GM19468 (cell line): ENCODE data around the gene ANKRD13A.
"Not testable (repeated sequence)": the region's sequence is repeated elsewhere in the genome, so short reads cannot be mapped to it uniquely, and the experiment has no call there.

Experiments
- ATAC-seq: cut with Tn5 transposase; IDR thresholded peaks from one replicate; pipeline ENCODE4 v1.9.1; 2021; ENCODE audit warnings: mild to moderate bottlenecking, moderate library complexity, moderate number of reproducible peaks; ENCODE audit not compliant: unreplicated experiment; ENCODE audit errors: extremely low read depth

ANKRD13A gene

DNA sequence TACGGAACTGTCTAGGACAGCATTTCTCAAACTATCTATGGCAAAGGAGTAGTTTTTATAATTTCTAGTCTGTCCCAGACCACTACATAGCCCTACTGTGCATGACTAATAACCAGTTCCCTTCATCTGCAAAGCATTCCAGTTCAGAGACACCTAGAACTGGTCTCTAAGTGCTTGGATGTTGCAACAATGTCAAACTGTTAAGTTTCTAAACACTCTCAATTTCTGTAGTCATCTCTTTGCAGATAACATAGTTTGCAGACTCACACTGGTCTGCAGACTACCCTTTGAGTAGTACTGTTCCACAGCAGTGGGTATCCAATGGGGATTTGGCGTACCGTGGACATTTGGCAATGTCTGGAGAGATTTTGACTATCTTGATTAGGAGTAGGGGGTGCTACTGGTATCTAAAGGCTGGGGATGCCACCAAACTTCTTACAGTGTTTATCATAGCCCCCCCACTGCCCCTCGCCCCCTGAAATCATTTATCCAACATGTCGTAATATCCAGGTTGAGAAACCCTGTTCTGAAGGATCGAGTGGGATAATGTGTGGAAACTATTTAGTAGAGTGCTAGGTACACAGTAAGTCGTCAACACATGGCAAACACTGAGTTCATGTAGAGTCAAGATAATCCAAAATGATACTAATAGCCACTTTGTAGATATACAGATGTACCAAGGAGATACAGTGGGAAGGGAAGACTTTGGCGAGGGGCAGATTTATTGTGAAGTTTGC is 47.4 kb downstream of the ANKRD13A start:
- ATAC-seq, result no peak

DNA sequence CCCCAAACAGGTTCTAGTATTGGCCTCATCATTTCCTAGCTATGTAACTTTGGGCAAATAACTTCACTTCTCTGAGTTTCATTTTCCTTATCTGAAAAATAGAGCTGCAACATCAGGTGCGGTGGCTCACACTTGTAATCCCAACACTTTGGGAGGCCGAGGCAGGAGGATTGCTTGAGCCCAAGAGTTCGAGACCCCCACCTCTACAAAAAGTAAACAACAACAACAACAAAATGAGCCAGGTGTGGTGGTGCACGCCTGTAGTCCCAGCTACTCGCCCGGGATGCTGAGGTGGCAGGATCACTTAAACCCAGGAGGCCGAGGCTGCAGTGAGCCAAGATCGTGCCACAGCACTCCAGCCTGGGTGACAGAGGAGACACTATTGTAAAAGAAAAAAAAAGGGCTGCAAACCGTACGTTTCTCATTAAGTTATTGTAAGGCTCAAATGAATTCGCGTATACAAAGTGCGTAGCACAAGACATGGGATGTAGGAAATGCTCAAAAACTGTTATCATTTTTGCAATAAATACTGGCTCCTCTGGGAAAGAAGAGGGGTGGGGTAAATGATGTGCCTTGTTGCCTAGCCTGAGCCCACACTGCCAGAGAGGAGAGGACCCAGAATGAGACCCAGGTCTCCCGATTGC is 48.2 kb downstream of the ANKRD13A start:
- ATAC-seq, result no peak

DNA sequence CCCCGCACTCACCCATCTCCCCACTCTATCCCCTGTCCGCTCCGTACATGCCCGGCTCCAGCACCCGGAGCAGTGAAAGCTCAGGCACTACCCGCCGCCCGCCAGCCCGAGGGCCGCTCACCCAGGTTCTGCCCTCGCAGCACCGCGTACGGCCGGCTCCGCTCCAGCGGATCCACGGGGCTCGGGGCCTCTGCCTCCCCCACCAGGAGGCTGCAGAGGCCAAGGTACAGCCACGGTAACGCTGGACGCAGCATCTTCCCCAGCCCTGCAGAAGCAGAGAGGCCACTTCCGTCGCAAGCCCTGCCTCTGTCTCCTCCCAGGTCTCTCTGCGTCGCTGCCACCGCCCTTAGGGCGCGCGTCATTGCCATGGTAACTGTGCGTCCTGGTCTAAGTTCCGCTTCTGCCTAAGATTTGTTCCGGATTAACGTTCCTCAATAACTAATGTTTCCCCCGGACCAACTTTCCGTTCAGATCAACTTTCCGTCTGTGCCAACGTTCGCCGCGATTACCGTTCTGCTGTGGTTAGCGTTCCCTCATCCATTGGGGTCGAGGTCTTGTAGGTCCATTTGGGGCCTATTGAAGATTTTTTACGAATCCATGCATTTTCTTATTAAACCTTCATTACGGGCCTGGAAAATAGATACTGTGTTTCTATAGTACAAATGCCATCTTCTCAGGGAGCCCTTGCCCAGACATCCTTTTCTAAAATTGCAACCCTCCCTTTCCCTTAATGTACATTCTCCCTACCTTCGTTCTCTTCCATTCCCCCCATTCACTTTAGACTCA is 49.2 kb downstream of the ANKRD13A start, which contains the start of gene C12orf76:
TSS of gene C12orf76 (minus strand) at position 281 of the 786 bp plus-strand sequence. CDS start at position 254, 27 bp downstream.
- peak; percentile 97 for ATAC-seq

DNA sequence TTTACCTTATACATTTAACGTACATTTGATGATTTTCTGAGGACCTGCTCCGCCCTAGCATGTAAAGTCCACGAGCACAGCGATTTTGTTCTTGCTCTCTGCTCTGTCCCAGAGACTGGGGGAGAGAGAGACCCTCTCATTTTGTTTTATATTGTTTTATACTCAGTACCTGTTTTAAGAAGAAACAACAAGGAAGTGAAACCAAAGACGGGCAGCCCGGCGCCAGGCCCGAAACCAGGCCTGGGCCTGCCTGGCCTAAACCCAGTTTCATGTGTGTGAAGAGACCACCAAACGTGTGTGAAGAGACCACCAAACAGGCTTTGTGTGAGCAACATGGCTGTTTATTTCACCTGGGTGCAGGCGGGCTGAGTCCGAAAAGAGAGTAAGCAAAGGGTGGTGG is 49.8 kb downstream of the ANKRD13A start:
- not testable (repeated sequence) for ATAC-seq

DNA sequence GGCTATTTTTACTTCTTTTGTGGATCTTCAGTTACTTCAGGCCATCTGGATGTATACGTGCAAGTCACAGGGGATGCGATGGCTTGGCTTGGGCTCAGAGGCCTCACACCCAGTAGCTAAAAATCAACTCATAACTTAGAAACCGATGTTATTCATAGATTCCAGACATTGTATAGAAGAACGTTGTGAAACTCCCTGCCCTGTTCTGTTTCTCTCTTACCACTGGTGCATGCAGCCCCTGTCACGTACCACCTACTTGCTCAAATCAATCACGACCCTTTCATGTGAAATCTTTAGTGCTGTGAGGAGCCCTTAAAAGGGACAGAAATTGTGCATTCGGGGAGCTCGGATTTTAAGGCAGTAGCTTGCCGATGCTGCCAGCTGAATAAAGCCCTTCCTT is 50.4 kb downstream of the ANKRD13A start:
- not testable (repeated sequence) for ATAC-seq

DNA sequence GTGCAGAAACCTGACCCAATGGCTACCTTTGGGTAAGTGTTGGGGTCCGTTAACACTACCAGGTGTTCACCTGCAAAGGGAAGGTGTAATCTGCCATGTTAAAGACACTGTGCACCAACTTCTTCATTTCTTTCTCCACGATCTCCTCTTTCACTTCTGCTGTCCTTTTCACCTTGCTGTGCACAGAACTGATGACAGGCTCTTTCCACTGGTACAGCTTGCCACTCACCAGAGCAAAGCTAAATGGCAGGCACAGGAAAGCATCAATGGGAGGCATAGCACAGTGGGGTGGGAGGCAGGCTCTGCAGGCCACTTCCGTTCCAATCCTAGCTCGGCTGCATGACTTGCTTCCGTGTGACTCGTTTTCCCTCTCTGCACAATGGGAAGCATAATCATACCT is 51.7 kb downstream of the ANKRD13A start:
- no peak for ATAC-seq

DNA sequence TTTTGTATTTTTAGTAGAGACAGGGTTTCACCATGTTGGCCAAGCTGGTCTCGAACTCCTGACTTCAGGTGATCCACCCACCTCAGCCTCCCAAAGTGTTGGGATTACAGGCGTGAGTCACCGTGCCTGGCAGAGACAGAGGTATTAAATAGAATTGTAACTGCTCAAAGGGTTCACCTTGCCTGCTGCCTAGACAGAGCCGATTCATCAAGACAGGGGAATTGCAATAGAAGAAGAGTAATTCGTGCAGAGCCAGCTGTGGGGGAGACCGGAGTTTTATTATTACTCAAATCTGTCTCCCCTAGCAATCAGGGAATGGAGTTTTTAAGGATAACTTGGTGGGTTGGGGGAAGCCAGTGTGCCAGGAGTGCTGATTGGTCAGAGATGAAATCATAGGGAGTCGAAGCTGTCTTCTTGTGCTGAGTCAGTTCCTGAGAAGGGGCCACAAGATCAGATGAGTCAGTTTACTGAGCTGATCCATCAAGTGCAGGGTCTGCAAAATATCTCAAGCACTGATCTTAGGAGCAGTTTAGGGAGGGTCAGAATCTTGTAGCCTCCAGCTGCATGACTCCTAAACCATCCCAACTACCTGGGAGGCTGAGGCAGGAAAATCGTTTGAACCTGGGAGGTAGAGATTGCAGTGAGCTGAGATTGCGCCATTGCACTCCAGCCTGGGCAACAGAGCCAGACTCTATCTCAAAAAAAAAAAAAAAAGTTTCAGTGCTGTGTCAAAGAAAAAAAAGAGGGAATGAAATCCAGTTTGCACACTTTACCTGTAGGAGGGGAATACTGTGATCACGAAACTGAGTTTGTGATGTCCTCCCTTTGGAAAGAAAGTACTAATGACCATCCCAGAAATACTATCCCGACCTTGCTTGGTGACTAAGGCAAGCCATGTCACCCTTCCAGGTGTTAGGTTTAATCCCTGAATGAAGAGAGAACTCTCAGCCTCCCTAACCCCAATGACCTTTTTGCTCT is 56.4 kb downstream of the ANKRD13A start:
- not testable (repeated sequence) for ATAC-seq

DNA sequence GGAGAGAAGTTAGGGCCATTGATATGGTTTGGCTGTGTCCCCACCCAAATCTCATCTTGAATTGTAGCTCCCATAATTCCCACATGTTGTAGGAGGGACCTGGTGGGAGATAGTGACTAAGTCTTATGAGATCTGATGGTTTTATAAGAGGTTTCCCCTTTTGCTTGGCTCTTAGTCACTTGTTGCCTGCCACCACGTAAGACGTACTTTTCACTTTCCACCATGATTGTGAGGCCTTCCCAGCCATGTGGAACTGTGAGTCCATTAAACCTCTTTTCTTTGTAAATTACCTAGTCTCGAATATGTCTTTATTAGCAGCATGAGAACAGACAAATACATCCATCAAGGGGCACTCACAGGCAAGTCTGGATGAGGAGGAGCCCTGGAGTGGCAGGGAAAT is 57.4 kb downstream of the ANKRD13A start:
- ATAC-seq, result not testable (repeated sequence)

DNA sequence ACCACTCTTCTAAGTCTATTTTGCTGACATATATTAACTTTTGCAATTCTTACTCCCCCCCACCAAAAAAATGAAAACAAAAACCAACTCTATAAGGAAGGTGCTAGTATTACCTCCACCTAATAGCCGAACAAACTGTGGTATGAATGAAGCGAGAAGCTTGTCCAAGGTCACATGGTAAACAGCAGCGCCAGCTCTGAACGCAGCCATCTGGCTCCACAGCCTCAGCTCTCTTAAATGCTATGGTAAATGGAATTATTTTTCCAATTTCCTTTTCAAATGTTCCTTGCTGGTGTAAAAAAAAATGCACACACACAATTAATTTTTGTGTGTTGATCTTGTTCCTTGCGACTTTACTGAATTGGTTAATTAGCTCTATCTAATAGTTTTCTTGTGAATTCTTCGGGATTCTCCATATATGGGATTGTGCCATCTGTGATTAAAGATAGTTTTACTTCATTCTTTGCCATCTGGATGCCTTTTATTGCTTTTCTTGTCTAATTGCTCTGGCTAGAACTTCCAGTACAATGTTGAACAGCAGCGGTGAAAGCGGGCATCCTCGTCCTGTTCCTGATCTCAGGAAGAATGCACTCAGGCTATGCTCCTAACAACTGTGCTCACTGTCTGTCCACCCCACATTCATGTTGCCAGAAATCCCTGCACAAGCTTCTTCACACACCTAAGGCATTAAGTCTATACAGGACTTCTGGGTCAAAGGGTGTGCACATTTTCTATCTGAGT is 59.8 kb downstream of the ANKRD13A start:
- ATAC-seq, result no peak

DNA sequence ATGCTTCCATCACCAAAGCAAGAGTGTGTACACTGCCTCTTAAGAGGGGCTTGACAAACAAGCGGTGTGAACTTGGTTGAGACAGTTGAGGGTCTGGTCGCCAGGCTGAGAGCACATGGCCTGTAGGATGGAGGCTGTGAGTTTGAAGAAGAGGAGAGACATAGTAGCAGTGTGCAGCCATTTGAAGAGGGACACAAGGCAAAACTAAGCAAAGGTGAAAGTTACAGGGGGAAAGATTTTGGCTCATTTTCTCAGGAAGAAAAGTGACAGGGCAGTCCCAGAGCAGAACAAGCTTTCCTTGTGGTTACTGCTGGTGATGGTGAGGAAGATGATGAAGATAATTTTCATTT is 60.4 kb downstream of the ANKRD13A start:
- no peak for ATAC-seq

DNA sequence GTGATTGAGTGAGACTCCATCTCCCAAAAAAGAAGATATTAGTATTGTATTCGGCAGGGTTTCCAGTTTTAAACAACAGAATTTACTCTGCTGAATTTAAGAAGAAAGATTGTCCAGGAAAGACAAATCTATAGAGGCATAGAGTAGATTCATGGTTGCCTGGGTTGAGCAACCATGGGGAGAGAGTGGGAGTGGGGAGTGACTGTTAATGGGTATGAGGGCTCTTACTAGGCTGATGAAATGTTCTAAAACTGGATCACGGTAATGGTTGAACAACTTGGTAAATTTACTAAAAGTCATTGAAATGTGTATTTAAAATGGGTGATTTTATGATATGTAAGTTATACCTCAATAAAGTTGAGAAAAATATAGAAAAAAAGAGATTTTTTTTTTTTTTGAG is 63.0 kb downstream of the ANKRD13A start:
- no peak for ATAC-seq

DNA sequence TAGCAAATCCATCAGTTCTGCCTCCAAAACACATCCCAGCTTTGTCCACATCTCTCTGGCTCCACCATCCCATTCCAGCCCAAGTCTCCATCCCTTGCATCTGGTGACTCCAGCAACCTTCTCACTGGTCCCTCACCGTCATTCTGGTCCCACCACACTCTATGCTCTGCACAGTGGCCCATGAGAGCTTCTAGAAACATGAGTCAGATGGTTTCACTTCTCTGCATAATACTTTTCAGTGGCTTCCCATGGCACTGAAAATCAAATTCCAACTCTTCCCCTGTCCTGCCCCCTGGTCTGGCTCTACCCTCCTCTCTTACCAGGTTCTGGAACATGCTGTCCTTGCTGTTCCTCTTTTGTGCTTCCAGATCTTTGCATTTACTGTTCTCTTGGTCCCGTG is 66.3 kb downstream of the ANKRD13A start:
- ATAC-seq, result no peak

DNA sequence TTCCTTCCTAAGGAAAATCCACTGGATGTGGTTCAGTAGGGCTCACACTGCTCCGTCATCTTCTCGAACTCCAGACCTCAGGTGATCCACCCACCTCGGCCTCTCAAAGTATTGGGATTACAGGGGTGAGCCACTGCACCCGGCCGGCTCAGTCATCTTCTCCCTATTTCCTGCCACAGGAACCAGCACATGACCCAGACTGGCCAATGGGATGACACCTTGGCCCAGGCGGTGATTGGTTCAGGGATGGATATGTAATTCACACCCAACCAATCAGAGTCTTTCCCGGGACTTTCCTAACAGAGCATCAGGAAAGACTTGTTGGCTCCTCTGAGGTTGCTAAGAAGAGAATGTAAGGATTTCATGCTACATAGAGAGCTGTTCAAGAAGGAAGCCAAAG is 68.3 kb downstream of the ANKRD13A start:
- ATAC-seq, result no peak

DNA sequence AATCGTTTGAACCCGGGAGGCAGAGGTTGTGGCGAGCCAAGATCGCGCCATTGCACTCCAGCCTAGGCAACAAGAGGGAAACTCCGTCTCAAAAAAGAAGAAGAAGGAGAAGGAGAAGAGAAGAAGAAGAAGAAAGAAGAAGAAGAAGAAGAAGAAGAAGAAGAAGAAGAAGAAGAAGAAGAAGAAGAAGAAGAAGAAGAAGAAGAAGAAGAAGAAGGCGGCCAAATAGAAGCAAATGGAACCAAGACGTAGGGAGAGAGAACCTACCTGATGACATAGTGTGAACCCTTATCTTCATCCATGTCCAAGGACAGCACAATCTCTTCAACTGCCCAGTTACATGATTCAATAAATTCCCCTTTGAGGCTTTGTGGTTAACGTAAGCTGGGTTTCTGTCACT is 68.9 kb downstream of the ANKRD13A start:
- not testable (repeated sequence) for ATAC-seq

DNA sequence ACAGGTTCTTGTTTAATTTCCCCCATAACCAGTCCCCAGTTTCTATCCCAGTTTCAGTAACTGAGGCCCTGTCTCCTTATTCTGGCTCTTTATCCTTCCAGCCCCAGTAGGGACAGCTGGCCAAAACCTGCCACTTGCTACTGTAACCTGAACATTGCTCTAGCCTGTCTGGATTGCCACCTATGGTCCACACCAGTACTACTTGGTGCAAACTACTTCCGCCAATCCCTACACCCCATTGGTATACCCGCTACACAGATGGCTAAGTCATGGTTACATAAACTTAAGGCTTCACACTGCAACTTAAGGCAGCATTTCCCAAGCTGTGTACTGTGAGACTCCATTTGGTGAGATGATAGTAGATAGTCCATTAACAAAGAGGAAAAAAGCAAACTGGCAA is 69.4 kb downstream of the ANKRD13A start:
- no peak for ATAC-seq

DNA sequence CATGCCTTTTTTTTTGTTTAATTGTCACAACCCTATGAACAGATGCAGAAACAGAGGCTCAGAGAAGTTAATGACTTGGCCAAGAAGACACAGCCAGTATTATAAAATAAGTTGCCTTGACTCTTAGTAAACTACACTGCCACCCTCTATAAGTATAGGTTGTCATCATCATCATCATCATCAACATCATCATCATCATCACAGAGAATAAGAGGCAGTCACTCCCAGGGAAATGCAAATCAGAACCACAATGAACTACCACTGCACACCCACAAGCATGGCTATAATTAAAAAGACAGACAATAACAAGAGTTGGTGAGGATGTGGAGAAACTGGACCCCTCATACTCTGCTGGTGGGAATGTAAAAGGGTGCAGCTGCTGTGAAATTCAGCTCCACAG is 72.3 kb downstream of the ANKRD13A start:
- no peak for ATAC-seq

DNA sequence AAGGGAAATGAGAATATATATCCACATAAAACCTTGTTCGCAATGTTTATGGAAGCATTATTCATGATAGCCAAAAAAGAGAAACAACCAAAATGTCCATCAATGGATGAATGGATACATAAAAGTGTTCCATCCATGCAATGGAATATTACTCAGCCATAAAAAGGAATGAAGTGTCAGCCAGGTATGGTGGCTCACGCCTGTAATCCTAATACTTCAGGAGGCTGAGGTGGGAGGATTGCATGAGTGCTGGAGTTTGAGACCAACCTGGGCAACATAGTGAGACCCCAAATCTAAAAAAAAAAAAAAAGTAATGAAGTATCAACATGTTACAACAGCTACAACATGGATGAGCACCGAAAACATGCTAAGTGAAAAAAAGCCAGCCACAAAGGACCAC is 72.7 kb downstream of the ANKRD13A start:
- ATAC-seq, result no peak

DNA sequence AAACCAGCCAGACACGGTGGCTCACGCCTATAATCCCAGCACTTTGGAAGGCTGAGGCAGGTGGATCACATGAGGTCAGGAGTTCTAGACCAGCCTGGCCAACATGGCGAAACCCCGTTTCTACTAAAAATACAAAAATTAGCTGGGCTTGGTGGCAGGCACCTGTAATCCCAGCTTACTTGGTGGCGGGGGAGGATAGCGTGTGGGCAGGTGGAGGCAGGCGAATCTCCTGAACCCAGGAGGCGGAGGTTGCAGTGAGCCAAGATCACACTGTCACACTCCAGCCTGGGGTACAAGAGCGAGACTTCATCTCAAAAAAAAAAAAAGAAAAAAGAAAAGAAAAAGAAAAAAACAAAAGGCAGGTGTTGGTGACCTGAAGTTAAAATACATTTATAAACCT is 73.4 kb downstream of the ANKRD13A start:
- ATAC-seq, result not testable (repeated sequence)
